Measurements from ENCODE around the gene PCDHB12.
"Not testable (repeated sequence)": the region's sequence is repeated elsewhere in the genome, so short reads cannot be mapped to it uniquely, and the experiment has no call there.

PCDHB12 gene

DNA sequence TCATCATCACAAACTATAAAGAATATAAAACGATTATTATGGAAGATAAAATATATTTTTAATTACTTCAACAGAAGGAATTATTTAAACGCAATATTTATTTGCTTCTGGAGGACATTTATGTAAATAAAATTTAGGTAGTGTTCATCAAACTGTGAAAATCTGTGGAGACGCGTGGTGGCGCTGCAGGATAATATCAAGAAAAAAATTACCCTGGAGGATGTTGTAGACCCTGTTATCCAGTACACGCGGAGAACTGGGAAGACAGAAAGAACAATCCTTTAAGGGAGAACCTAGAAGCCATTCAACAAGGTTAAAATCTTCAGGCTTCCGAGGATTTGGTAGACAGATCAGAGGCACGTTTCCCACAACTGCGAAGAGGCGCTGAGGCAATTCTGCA, at the start of gene PCDHB12:
Gene PCDHB12 (plus strand): TSS at position 242 of the 400 bp plus-strand sequence. CDS start 189 bp downstream, outside the sequence.
- DNase-seq = no peak

GRCh38 chr5:141172381-141173204, 35.9 kb upstream of the PCDHB12 start, which contains the start of gene PCDHB7:
TSS of gene PCDHB7 (plus strand) at chr5:141172644. CDS start at chr5:141172836, 192 bp downstream.
- DNase-seq = peak in 2 of 58 donors; percentile 11

DNA sequence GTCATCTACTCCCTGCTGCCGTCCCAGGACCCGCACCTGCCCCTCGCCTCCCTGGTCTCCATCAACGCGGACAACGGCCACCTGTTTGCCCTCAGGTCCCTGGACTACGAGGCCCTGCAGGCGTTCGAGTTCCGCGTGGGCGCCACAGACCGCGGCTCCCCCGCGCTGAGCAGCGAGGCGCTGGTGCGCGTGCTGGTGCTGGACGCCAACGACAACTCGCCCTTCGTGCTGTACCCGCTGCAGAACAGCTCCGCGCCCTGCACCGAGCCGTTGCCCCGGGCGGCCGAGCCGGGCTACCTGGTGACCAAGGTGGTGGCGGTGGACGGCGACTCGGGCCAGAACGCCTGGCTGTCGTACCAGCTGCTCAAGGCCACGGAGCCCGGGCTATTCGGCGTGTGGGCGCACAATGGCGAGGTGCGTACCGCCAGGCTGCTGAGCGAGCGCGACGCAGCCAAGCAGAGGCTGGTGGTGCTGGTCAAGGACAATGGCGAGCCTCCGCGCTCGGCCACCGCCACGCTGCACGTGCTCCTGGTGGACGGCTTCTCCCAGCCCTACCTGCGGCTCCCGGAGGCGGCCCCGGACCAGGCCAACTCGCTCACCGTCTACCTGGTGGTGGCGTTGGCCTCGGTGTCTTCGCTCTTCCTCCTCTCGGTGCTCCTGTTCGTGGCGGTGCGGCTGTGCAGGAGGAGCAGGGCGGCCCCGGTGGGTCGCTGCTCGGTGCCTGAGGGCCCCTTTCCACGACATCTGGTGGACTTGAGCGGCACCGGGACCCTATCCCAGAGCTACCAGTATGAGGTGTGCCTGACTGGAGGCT, 34.0 kb upstream of the PCDHB12 start:
- DNase-seq = not testable (repeated sequence)

DNA sequence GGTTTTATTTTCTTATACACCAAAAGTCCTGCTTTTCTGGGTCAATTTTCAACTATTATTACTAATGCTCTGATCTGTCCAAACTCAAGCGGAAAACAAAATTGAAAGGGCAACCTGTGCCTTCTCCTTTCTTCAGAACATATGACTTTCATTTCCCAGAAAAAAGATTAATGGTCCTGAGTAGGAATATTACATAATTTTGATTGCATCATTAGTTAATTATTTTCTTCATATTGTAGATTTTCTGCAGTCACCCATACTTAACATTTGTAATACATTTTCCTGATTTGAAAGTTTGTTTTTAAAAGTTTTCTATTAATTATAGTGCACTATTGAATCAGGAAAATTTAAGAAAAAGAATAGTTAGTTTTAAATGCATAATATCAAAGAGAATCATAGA, 32.6 kb upstream of the PCDHB12 start:
- DNase-seq = no peak

DNA sequence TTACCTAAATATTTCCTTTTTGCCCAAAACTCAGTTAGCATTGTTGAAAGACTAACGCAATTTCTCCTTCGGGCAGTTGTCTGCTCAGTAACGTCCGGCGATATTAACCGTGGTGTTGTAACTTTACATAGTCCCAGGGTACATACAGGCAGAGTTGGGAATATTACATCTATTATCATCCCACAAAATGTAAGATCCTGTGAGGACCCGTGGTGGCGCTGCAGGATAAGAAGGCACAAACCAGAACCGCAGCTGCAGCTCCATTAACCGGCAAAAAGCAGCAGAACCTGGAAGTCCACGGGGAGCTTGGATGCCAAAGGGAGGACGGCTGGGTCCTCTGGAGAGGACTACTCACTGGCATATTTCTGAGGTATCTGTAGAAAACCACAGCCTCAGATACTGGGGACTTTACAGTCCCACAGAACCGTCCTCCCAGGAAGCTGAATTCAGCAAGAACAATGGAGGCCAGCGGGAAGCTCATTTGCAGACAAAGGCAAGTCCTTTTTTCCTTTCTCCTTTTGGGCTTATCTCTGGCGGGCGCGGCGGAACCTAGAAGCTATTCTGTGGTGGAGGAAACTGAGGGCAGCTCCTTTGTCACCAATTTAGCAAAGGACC, 30.8 kb upstream of the PCDHB12 start, which contains the start of gene PCDHB8:
Gene PCDHB8 (plus strand): TSS at position 214 of the 615 bp plus-strand sequence. CDS start 245 bp downstream, at position 459.
- not testable (repeated sequence) for DNase-seq

- not testable (repeated sequence) for DNase-seq
Measured at GRCh38 chr5:141179371-141179770, 29.1 kb upstream of the PCDHB12 start.

- not testable (repeated sequence) for DNase-seq
Measured at GRCh38 chr5:141179876-141180275, 28.6 kb upstream of the PCDHB12 start.

DNA sequence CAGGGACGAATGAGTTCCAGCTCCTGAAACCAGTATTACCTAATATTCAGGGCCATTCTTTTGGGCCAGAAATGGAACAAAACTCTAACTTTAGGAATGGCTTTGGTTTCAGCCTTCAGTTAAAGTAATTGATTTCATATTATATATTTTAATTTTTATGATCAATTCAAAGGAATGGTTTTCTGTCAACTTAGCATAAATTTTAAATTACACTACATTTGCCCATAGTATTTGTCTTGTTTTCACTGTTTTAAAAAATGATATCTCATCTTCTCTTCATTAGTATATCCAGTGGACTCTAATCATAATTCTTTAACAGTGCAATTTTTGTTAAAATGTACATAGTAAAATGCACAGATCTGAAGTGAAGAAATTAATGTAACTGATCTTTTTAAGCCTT, 28.2 kb upstream of the PCDHB12 start:
- no peak for DNase-seq

- DNase-seq = peak in 10 of 58 donors; percentile 5 to 35 (median 16)
Measured at GRCh38 chr5:141182248-141182647, 26.3 kb upstream of the PCDHB12 start, which contains the start of gene PCDHB16. TSS of gene PCDHB16 (plus strand) at chr5:141182387. CDS start at chr5:141182560, 173 bp downstream.

DNA sequence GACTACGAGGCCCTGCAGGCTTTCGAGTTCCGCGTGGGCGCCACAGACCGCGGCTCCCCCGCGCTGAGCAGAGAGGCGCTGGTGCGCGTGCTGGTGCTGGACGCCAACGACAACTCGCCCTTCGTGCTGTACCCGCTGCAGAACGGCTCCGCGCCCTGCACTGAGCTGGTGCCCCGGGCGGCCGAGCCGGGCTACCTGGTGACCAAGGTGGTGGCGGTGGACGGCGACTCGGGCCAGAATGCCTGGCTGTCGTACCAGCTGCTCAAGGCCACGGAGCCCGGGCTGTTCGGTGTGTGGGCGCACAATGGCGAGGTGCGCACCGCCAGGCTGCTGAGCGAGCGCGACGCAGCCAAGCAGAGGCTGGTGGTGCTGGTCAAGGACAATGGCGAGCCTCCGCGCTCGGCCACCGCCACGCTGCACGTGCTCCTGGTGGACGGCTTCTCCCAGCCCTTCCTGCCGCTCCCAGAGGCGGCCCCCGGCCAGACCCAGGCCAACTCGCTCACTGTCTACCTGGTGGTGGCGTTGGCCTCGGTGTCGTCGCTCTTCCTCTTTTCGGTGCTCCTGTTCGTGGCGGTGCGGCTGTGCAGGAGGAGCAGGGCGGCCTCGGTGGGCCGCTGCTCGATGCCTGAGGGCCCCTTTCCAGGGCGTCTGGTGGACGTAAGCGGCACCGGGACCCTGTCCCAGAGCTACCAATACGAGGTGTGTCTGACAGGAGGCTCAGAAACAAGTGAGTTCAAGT, 24.2 kb upstream of the PCDHB12 start:
- DNase-seq = not testable (repeated sequence)

GRCh38 chr5:141186897-141187512, 21.5 kb upstream of the PCDHB12 start, which contains the start of gene PCDHB9:
TSS of gene PCDHB9 (plus strand) at chr5:141187161. CDS start at chr5:141187319, 158 bp downstream.
- peak in 1 of 58 donors; percentile 8 for DNase-seq

GRCh38 chr5:141188682-141189081, 19.8 kb upstream of the PCDHB12 start:
- DNase-seq = not testable (repeated sequence)

- DNase-seq = not testable (repeated sequence)
Measured at GRCh38 chr5:141189131-141189530, 19.4 kb upstream of the PCDHB12 start.

DNA sequence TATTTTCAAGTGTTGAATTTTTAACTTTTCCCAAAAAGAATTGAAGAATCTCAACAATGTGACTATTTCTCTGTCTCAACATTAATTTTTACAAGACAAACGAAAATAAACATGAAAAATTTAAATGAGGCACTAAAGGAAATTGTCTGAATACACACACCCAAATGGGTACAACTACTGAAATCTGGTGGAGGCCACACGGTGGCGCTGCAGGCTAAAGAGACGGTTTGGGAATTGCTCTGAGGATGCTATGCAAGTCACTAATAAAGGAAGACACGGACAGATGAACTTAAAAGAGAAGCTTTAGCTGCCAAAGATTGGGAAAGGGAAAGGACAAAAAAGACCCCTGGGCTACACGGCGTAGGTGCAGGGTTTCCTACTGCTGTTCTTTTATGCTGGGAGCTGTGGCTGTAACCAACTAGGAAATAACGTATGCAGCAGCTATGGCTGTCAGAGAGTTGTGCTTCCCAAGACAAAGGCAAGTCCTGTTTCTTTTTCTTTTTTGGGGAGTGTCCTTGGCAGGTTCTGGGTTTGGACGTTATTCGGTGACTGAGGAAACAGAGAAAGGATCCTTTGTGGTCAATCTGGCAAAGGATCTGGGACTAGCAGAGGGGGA, 16.3 kb upstream of the PCDHB12 start, which contains the start of gene PCDHB10:
Gene PCDHB10 (plus strand): TSS at position 244 of the 616 bp plus-strand sequence. CDS start 200 bp downstream, at position 444.
- peak in 8 of 58 donors; percentile 3 to 26 (median 14) for DNase-seq

- DNase-seq = not testable (repeated sequence)
Measured at GRCh38 chr5:141194332-141194731, 14.2 kb upstream of the PCDHB12 start.

GRCh38 chr5:141196363-141196762, 12.2 kb upstream of the PCDHB12 start:
- DNase-seq = no peak

DNA sequence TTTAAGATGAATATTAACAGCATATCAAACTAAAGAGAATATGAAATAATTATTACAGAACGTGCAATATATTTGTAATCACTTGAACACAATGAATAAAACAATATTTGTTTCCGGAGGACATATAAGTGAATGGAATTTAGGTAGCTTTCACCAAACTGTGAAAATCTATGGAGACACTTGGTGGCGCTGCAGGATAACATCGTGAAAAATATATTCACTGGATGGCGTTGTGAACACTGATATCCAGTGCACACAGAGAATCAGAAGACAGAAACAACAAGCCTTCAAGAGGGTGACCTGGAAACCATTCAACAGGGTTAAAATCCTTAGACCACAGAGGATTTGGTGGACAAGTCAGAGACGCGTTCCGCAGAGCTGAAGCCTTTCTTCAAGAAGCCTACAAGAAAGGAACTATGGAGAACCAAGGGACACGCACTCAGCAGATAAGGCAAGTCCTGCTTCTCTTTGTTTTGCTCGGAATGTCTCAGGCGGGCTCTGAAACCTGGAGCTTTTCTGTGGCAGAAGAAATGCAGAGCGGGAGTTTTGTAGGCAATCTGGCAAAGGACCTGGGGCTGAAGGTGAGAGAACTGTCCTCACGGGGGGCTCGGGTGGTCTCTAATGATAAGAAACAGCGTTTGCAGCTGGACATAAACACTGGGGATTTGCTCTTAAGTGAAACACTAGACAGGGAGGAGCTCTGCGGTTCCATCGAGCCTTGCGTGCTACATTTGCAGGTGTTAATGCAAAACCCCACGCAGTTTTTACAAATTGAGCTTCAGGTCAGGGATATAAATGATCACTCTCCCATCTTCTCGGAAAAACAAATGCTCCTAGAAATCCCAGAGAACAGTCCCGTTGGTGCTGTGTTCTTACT, 8.9 kb upstream of the PCDHB12 start, which contains the start of gene PCDHB11:
Gene PCDHB11 (plus strand): TSS at position 269 of the 877 bp plus-strand sequence. CDS start 148 bp downstream, at position 417.
- DNase-seq = no peak

GRCh38 chr5:141201126-141201525, 7.4 kb upstream of the PCDHB12 start:
- DNase-seq = not testable (repeated sequence)
